Adrenal gland (tissue), 12 donors: Measurements from ENCODE around the gene PRKRA. TPM values are rescaled to one million over a fixed set of nuclear protein-coding genes. Genes with fewer than 3 reads are reported as not detected.
"Not testable (repeated sequence)": the region's sequence is repeated elsewhere in the genome, so short reads cannot be mapped to it uniquely, and the experiment has no call there.

Experiments
- DNase-seq, 7 donors: peaks; one replicate each; pipeline ENCODE4 v3.0.0-alpha.2; 2019 to 2020
- H3K27ac ChIP-seq, 5 donors: fragments of 200-600 bp; sonication (generic) in 4 of 5; 1 replicate in 3 of 5; 2 replicates in 2 of 5; pipeline versions ENCODE4 v1.5.1 to v1.8.0; 2016 to 2020; ENCODE audit warnings: mild to moderate bottlenecking in 1 of 5
- H3K27me3 ChIP-seq: fragments of 200-600 bp; 2 replicates; pipeline ENCODE4 v1.8.0; 2021
- H3K36me3 ChIP-seq, 2 donors: fragments of 200-600 bp; replicated peaks in 1 of 2; 1 replicate in 1 of 2; 2 replicates in 1 of 2; pipeline versions ENCODE4 v1.5.1 to v1.8.0; 2018 to 2022
- H3K4me1 ChIP-seq, 2 donors: fragments of 200-600 bp; replicated peaks in 1 of 2; 1 replicate in 1 of 2; 2 replicates in 1 of 2; pipeline versions ENCODE4 v1.5.1 to v1.8.0; 2018 to 2021
- H3K4me3 ChIP-seq, 4 donors: fragments of 200-600 bp; sonication (generic) in 3 of 4; one replicate each; pipeline ENCODE4 v1.5.1; 2016 to 2018
- H3K9me3 ChIP-seq, 3 donors: fragments of 200-600 bp; sonication (generic) in 1 of 3; replicated peaks in 1 of 3; 1 replicate in 2 of 3; 2 replicates in 1 of 3; pipeline versions ENCODE4 v1.5.1 to v1.8.0; 2016 to 2021
- POLR2A ChIP-seq, 2 donors: fragments of 450-650 bp; IDR thresholded peaks; one replicate each; pipeline ENCODE4 v1.6.1; 2017; ENCODE audit warnings: antibody characterized with exemption in 2 of 2, mild to moderate bottlenecking in 2 of 2, moderate library complexity in 1 of 2
- WGBS, 4 donors: extraction: QIAGEN DNeasy Blood & Tissue Kit in 2 of 4; methylation state at CpG; one replicate each; pipeline versions ENCODE4 v1.1.5 to v1.1.7; 2013 to 2017; 5-methylcytosine and 5-hydroxymethylcytosine counted together
- intact Hi-C, 2 donors: fragments of 100-400 bp; cut with DNase I; formaldehyde crosslinking; loops; one replicate each; pipeline versions ENCODE4 v1.14.1 to v1.15.0; 2022 to 2023
- polyA plus RNA-seq, 3 donors: library from polyadenylated mRNA; stranded (reverse); fragments of 200-250 nt in 2 of 3; fragments of 350-450 nt in 1 of 3; fragmentation: Illumina TruSeq in 1 of 3; extraction: RNeasy Lipid Tissue Mini Kit (QIAGEN cat#74804) in 1 of 3; gene quantifications; one replicate each; pipeline ENCODE4 v1.2.3, GENCODE V29; 2013 to 2014
- total RNA-seq, 9 donors: library from RNA; depleted of rRNA in 4 of 9; stranded (reverse); fragments of >200 nt in 4 of 9; fragments of 120-200 nt in 1 of 9; fragmentation: NEBNext Ultra II Directional in 1 of 9; extraction: Animal tissue kit (Norgen Biotek cat#: 25700) in 1 of 9; gene quantifications; one replicate each; pipeline versions ENCODE4 v1.1.0 to v1.2.4, GENCODE V29; 2013 to 2023
- TF ChIP-seq, protein P1 (sequence below), 6 experiments: fragments of 450-650 bp in 4 of 6; fragments of 200-600 bp in 2 of 6; sonication (generic) in 1 of 6; IDR thresholded peaks; 1 replicate in 5 of 6; 2 replicates in 1 of 6; pipeline versions ENCODE4 v1.5.1 to v1.8.0; 2016 to 2021; ENCODE audit warnings: antibody characterized with exemption in 6 of 6, mild to moderate bottlenecking in 2 of 6, moderate library complexity in 1 of 6
- donor health status: healthy with polysubstance abuse.
- donor health status: Bipolar disorder and iron deficiency.
- donor health status: DM: yes; HTN: yes; CAD: no.
- donor health status: DM: no; HTN: no; CAD: no.
- donor health status: DM: no; HTN: no; CAD: no.
- donor health status: DM: yes; HTN: yes; CAD: no.

PRKRA gene
- total and polyA plus RNA-seq, 12 donors = 33.5 to 55.2 (median 42.3) TPM

DNA sequence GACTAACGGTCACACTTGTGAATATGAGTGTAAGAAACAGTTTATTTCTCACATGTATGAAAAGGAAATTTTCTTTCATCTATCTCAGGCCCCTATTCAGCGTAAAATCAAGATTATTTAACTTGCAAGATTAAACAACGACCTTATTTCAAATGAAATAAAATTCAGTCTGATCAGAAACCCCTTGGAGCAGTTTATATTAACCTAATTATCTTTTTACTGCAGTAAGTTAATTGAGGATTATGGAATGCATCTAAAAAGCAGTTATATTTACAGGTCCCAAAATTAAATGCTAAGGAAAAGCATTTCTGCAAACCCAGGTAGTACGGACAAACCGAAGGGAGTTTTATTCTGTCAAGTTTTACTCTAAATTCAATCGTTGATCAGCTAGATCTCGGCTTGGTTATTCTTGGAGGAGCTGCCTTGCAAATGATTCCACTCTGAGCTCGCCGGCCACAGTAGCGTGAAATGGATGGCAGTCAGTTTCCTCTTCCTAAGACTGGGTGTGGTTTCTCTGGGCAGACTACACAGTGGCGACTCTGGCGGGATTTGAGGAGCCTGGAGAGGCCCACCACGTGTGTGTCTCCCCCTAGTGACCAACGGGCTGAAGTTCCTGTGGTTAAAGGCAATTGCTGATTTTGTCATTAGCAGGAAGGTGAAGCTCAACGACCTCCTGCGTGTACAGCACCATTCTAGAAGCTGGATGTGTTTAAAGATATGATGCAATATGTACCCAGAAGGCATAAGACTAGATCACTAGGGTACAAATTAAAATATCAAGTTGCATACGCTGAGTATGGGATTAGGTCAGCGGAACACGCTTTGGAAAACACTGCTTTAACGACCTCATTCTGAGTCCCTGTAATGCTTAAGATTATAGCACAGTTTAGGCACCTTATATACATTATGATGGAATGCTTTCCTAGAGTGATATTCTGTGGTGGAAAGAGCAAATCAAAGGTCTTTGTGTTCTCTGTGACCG lies 36.4 kb downstream of the PRKRA start:
- 17 to 24% (median 21%) methylated on average over 17 to 21 of the region's 21 CpGs for WGBS, 4 donors
- intact Hi-C loops = loop anchor here in 1 of 2 donors (5.0 to 10.0 kb wide), 2 partner anchors 107 to 290 kb away; no protein-coding TSS in a partner anchor
- Histone ChIP-seq H3K9me3 (no peaks in the 10 kb centered on the region), H3K36me3 (no peaks in the 10 kb centered on the region), H3K27ac (peak overlapping the region; percentile 63 to 93 (median 89)), H3K4me3 (peak overlapping the region in 3 of 4 donors; percentile 69 to 83 (median 70)), H3K27me3 (no peaks in the 10 kb centered on the region), H3K4me1 (peaks cover 0 to 15% of the 10 kb centered on the region in 2 donors)
- DNase-seq = peak; percentile 87 to 96 (median 93)
- peak in 1 of 2 donors; percentile 68 for TF ChIP-seq POLR2A (IDR thresholded peaks at IDR 0.05)
- TF ChIP-seq, protein P1, sequence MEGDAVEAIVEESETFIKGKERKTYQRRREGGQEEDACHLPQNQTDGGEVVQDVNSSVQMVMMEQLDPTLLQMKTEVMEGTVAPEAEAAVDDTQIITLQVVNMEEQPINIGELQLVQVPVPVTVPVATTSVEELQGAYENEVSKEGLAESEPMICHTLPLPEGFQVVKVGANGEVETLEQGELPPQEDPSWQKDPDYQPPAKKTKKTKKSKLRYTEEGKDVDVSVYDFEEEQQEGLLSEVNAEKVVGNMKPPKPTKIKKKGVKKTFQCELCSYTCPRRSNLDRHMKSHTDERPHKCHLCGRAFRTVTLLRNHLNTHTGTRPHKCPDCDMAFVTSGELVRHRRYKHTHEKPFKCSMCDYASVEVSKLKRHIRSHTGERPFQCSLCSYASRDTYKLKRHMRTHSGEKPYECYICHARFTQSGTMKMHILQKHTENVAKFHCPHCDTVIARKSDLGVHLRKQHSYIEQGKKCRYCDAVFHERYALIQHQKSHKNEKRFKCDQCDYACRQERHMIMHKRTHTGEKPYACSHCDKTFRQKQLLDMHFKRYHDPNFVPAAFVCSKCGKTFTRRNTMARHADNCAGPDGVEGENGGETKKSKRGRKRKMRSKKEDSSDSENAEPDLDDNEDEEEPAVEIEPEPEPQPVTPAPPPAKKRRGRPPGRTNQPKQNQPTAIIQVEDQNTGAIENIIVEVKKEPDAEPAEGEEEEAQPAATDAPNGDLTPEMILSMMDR (IDR thresholded peaks at IDR 0.05) = peak; percentile 75 to 91 (median 89)

GRCh38 chr2:178413472-178414265 lies 37.3 kb downstream of the PRKRA start:
- Histone ChIP-seq H3K27ac (peak overlapping the region; percentile 63 to 93 (median 89)), H3K4me3 (peak overlapping the region; percentile 6 to 83 (median 70)), H3K4me1 (peaks cover 0 to 15% of the 10 kb centered on the region in 2 donors), H3K27me3 (no peaks in the 10 kb centered on the region), H3K9me3 (no peaks in the 10 kb centered on the region), H3K36me3 (no peaks in the 10 kb centered on the region)
- intact Hi-C loops = loop anchor here in 1 of 2 donors (5.0 to 10.0 kb wide), 2 partner anchors 106 to 289 kb away; no protein-coding TSS in a partner anchor
- TF ChIP-seq, protein P1 (IDR thresholded peaks at IDR 0.05) = peak in 4 of 6 experiments; percentile 19 to 44 (median 32)
- TF ChIP-seq POLR2A (IDR thresholded peaks at IDR 0.05) = peak in 1 of 2 donors; percentile 35
- peak; percentile 61 to 86 (median 76) for DNase-seq
- 0 to 2% (median 1%) methylated on average over 24 to 45 of the region's 45 CpGs for WGBS, 4 donors

DNA sequence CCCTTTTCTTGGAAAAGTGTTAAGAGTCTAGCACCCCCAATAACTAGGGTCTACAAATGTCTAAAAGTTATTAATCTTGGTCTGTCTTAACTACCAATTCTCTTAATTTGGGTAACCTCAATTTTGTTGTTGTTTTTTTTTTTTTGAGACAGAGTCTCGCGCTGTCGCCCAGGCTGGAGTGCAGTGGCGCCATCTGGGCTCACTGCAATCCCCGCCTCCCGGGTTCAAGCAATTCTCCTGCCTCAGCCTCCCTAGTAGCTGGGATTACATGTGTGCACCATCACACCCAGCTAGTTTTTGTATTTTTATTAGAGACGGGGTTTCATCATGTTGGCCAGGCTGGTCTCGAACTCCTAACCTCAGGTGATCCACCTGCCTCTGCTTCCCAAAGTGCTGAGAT lies 38.5 kb downstream of the PRKRA start:
- not testable (repeated sequence) for DNase-seq
- WGBS, 4 donors = 96 to 97% (median 97%) methylated on average over 8 of the region's 8 CpGs
- intact Hi-C loops = loop anchor here in 1 of 2 donors (5.0 to 10.0 kb wide), 2 partner anchors 105 to 288 kb away; no protein-coding TSS in a partner anchor

DNA sequence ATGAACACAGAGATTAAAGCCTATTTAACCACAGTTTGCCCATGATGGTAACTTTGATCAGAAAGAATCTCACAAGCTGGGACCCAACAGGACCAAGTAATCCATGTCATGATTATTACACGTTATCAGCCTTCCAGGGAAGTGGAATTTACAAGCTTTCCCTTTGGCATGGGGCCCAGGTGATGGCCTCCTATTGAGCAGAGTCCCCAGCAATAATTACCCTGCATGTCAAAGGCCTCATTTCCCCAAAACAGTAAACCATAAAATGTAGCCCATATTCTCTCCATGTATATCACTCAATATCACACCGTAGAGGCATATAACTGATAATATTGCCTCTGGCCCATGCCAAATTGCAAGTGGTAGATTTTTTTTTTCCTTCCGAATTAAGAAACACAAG lies 38.9 kb downstream of the PRKRA start:
- H3K4me3 ChIP-seq = no peak overlapping the region
- intact Hi-C loops = loop anchor here in 1 of 2 donors (5.0 to 10.0 kb wide), 2 partner anchors 105 to 287 kb away; no protein-coding TSS in a partner anchor
- no peaks in the 10 kb centered on the region for H3K36me3 ChIP-seq
- H3K9me3 ChIP-seq = no peaks in the 10 kb centered on the region
- WGBS, 4 donors = 65 to 87% (median 80%) methylated on average over 3 of the region's 3 CpGs
- DNase-seq = no peak
- no peak for TF ChIP-seq POLR2A (IDR thresholded peaks at IDR 0.05)
- TF ChIP-seq, protein P1 (IDR thresholded peaks at IDR 0.05) = no peak
- no peaks in the 10 kb centered on the region for H3K27me3 ChIP-seq
- no peak overlapping the region for H3K27ac ChIP-seq
- peaks cover 0 to 15% of the 10 kb centered on the region in 2 donors for H3K4me1 ChIP-seq

More for the DNA sequence above, 38.5 kb downstream of the PRKRA start:
- H3K36me3 ChIP-seq, H3K27me3 ChIP-seq, H3K27ac ChIP-seq, H3K9me3 ChIP-seq, H3K4me3 ChIP-seq: not testable (repeated sequence)
- H3K4me1 ChIP-seq = peaks cover 0 to 15% of the 10 kb centered on the region in 2 donors
